Mesendoderm (in vitro differentiated cells): ENCODE measurements around the gene ASPN.

ENCODE experiments used
- DNase-seq: peaks from one replicate; pipeline ENCODE4 v3.0.0; 2013
- H2AK5ac ChIP-seq: 2 replicates; pipeline ENCODE4 v1.6.1; 2013; ENCODE audit warnings: low read length, inconsistent platforms
- H2BK120ac ChIP-seq: 2 replicates; pipeline ENCODE4 v1.6.1; 2013; ENCODE audit warnings: low read depth, mild to moderate bottlenecking, low read length, moderate library complexity, mixed read lengths
- H2BK15ac ChIP-seq: replicated peaks from 2 replicates; pipeline ENCODE4 v1.6.1; 2013; ENCODE audit warnings: low read depth, mild to moderate bottlenecking, moderate library complexity
- H2BK5ac ChIP-seq: 2 replicates; pipeline ENCODE4 v1.6.1; 2013; ENCODE audit warnings: low read length, inconsistent platforms
- H3K18ac ChIP-seq: 2 replicates; pipeline ENCODE4 v1.6.1; 2013; ENCODE audit warnings: mild to moderate bottlenecking, low read length, mixed read lengths
- H3K23ac ChIP-seq: one replicate; pipeline ENCODE4 v1.6.1; 2013; ENCODE audit warnings: low read length
- H3K27ac ChIP-seq: 2 replicates; pipeline ENCODE4 v1.5.1; 2013; ENCODE audit warnings: low read depth, mild to moderate bottlenecking, inconsistent platforms, low read length, moderate library complexity
- H3K27me3 ChIP-seq: 2 replicates; pipeline ENCODE4 v1.6.1; 2013; ENCODE audit warnings: low read length, control low read depth, mild to moderate bottlenecking, inconsistent platforms; ENCODE audit not compliant: insufficient read depth, poor library complexity
- H3K36me3 ChIP-seq: 2 replicates; pipeline ENCODE4 v1.6.1; 2013; ENCODE audit warnings: low read length, inconsistent platforms; ENCODE audit not compliant: control insufficient read depth, insufficient read depth
- H3K4ac ChIP-seq: one replicate; pipeline ENCODE4 v1.6.1; 2013; ENCODE audit warnings: low read depth, mild to moderate bottlenecking, low read length, moderate library complexity
- H3K4me1 ChIP-seq: 2 replicates; pipeline ENCODE4 v1.6.1; 2013; ENCODE audit warnings: low read depth, low read length, inconsistent platforms; ENCODE audit not compliant: control insufficient read depth
- H3K4me2 ChIP-seq: 2 replicates; pipeline ENCODE4 v1.6.1; 2013; ENCODE audit warnings: low read length
- H3K4me3 ChIP-seq: 2 replicates; pipeline ENCODE4 v1.5.1; 2013; ENCODE audit warnings: mild to moderate bottlenecking, low read length
- H3K56ac ChIP-seq: one replicate; pipeline ENCODE4 v1.6.1; 2013; ENCODE audit warnings: low read length
- H3K79me1 ChIP-seq: 2 replicates; pipeline ENCODE4 v1.6.1; 2013; ENCODE audit warnings: low read length, inconsistent platforms
- H3K79me2 ChIP-seq: 2 replicates; pipeline ENCODE4 v1.6.1; 2013; ENCODE audit warnings: mild to moderate bottlenecking, low read length; ENCODE audit not compliant: control insufficient read depth, insufficient read depth
- H3K9ac ChIP-seq: 2 replicates; pipeline ENCODE4 v1.6.1; 2013; ENCODE audit warnings: low read length, inconsistent platforms
- H4K5ac ChIP-seq: one replicate; pipeline ENCODE4 v1.6.1; 2013; ENCODE audit warnings: low read length
- H4K8ac ChIP-seq: one replicate; pipeline ENCODE4 v1.6.1; 2013; ENCODE audit warnings: low read depth, mild to moderate bottlenecking, control low read depth, low read length, moderate library complexity
- WGBS: extraction: QIAGEN DNeasy Blood & Tissue Kit; methylation state at CpG from one replicate; pipeline ENCODE4 v1.1.7; 2013; ENCODE audit warnings: low lambda C conversion rate, missing lambda C conversion rate; ENCODE audit not compliant: insufficient coverage; ENCODE audit errors: extremely low coverage; 5-methylcytosine and 5-hydroxymethylcytosine counted together

Gene ASPN

GRCh38 chr9:92432972-92433548 is 49.2 kb downstream of the ASPN start:
- Histone ChIP-seq H3K4me1 (no peaks in the 10 kb centered on the region), H2BK15ac (no peak overlapping the region), H2BK5ac (no peak overlapping the region), H3K27me3 (no peaks in the 10 kb centered on the region), H3K4me2 (no peak overlapping the region), H3K56ac (no peak overlapping the region), H3K79me2 (no peaks in the 10 kb centered on the region), H3K4me3 (no peak overlapping the region), H3K27ac (no peak overlapping the region), H4K8ac (no peak overlapping the region), H3K4ac (no peak overlapping the region), H3K18ac (no peak overlapping the region), H2BK120ac (no peak overlapping the region), H3K23ac (no peak overlapping the region), H2AK5ac (no peak overlapping the region), H3K9ac (no peak overlapping the region), H3K36me3 (no peaks in the 10 kb centered on the region), H3K79me1 (no peaks in the 10 kb centered on the region), H4K5ac (no peak overlapping the region)
- DNase-seq, result no peak
- WGBS, result no CpG with 5 or more reads among the region's 5 CpGs

- Histone ChIP-seq H4K8ac (no peak overlapping the region), H2BK15ac (no peak overlapping the region), H2BK5ac (no peak overlapping the region), H3K27ac (no peak overlapping the region), H3K9ac (no peak overlapping the region), H3K4ac (no peak overlapping the region), H4K5ac (no peak overlapping the region), H2AK5ac (no peak overlapping the region), H2BK120ac (no peak overlapping the region), H3K18ac (no peak overlapping the region), H3K4me2 (no peak overlapping the region), H3K4me3 (no peak overlapping the region), H3K56ac (no peak overlapping the region), H3K4me1 (no peaks in the 10 kb centered on the region), H3K27me3 (no peaks in the 10 kb centered on the region), H3K79me2 (no peaks in the 10 kb centered on the region), H3K79me1 (no peaks in the 10 kb centered on the region), H3K36me3 (no peaks in the 10 kb centered on the region), H3K23ac (no peak overlapping the region)
- no peak for DNase-seq
- WGBS, result 100% methylated on average over 1 of the region's 5 CpGs
Measured at GRCh38 chr9:92432350-92432749, 50.0 kb downstream of the ASPN start.

- Histone ChIP-seq H3K4ac (no peak overlapping the region), H3K27ac (no peak overlapping the region), H3K4me2 (no peak overlapping the region), H2AK5ac (no peak overlapping the region), H3K79me1 (no peaks in the 10 kb centered on the region), H3K9ac (no peak overlapping the region), H2BK120ac (no peak overlapping the region), H3K27me3 (no peaks in the 10 kb centered on the region), H2BK15ac (no peak overlapping the region), H2BK5ac (no peak overlapping the region), H3K36me3 (no peaks in the 10 kb centered on the region), H3K18ac (no peak overlapping the region), H3K56ac (no peak overlapping the region), H3K79me2 (no peaks in the 10 kb centered on the region), H4K8ac (no peak overlapping the region), H3K23ac (no peak overlapping the region), H4K5ac (no peak overlapping the region), H3K4me1 (no peaks in the 10 kb centered on the region), H3K4me3 (no peak overlapping the region)
- WGBS, result no CpG with 5 or more reads among the region's 2 CpGs
- no peak for DNase-seq
Measured at GRCh38 chr9:92429836-92430235, 52.5 kb downstream of the ASPN start.

GRCh38 chr9:92426501-92427145 is 55.7 kb downstream of the ASPN start:
- no peak overlapping the region for H3K27ac ChIP-seq
- no peak overlapping the region for H3K4ac ChIP-seq

GRCh38 chr9:92425474-92425873 is 56.8 kb downstream of the ASPN start:
- Histone ChIP-seq H2AK5ac (no peak overlapping the region), H3K4me2 (no peak overlapping the region), H3K4ac (no peak overlapping the region), H3K9ac (no peak overlapping the region), H3K36me3 (no peaks in the 10 kb centered on the region), H3K56ac (no peak overlapping the region), H4K8ac (no peak overlapping the region), H3K4me3 (no peak overlapping the region), H2BK120ac (no peak overlapping the region), H3K27ac (no peak overlapping the region), H3K23ac (no peak overlapping the region), H3K27me3 (no peaks in the 10 kb centered on the region), H4K5ac (no peak overlapping the region), H3K79me1 (no peaks in the 10 kb centered on the region), H2BK15ac (no peak overlapping the region), H3K79me2 (no peaks in the 10 kb centered on the region), H2BK5ac (no peak overlapping the region), H3K4me1 (no peaks in the 10 kb centered on the region), H3K18ac (no peak overlapping the region)
- WGBS, result no CpG with 5 or more reads among the region's 2 CpGs
- DNase-seq, result no peak

More at GRCh38 chr9:92426501-92427145, 55.7 kb downstream of the ASPN start:
- H3K79me2 ChIP-seq, result no peaks in the 10 kb centered on the region
- no peak overlapping the region for H4K5ac ChIP-seq
- no CpG with 5 or more reads among the region's 5 CpGs for WGBS
- no peaks in the 10 kb centered on the region for H3K27me3 ChIP-seq
- no peak overlapping the region for H3K23ac ChIP-seq
- no peak overlapping the region for H2AK5ac ChIP-seq
- H3K4me1 ChIP-seq, result no peaks in the 10 kb centered on the region
- no peak overlapping the region for H2BK5ac ChIP-seq
- no peak for DNase-seq
- no peak overlapping the region for H3K4me3 ChIP-seq
- H3K56ac ChIP-seq, result no peak overlapping the region
- H4K8ac ChIP-seq, result no peak overlapping the region
- no peak overlapping the region for H2BK120ac ChIP-seq
- no peak overlapping the region for H2BK15ac ChIP-seq
- no peaks in the 10 kb centered on the region for H3K36me3 ChIP-seq
- no peak overlapping the region for H3K18ac ChIP-seq
- H3K79me1 ChIP-seq, result no peaks in the 10 kb centered on the region
- H3K4me2 ChIP-seq, result no peak overlapping the region
- H3K9ac ChIP-seq, result no peak overlapping the region

GRCh38 chr9:92424340-92424739 is 58.0 kb downstream of the ASPN start, which contains the start of gene OMD:
TSS of gene OMD (minus strand) at chr9:92424471. CDS start at chr9:92417558, 6,913 bp downstream.
- H3K18ac ChIP-seq, result no peak within 1 kb of the TSS
- H2BK120ac ChIP-seq, result no peak within 1 kb of the TSS
- H3K79me2 ChIP-seq, result no peaks in the 10 kb centered on the region
- WGBS, result no CpG with 5 or more reads among the region's 1 CpG
- H3K56ac ChIP-seq, result no peak within 1 kb of the TSS
- no peaks in the 10 kb centered on the region for H3K27me3 ChIP-seq
- peak within 1 kb of the TSS; percentile 28 for H4K8ac ChIP-seq
- H3K36me3 ChIP-seq, result no peaks in the 10 kb centered on the region
- H3K4me3 ChIP-seq, result no peak within 1 kb of the TSS
- DNase-seq, result no peak
- H3K23ac ChIP-seq, result no peak within 1 kb of the TSS
- no peak within 1 kb of the TSS for H3K4me2 ChIP-seq
- no peak within 1 kb of the TSS for H3K27ac ChIP-seq
- no peak within 1 kb of the TSS for H3K4ac ChIP-seq
- H2BK15ac ChIP-seq, result no peak within 1 kb of the TSS
- H3K9ac ChIP-seq, result no peak within 1 kb of the TSS
- H2BK5ac ChIP-seq, result no peak within 1 kb of the TSS
- H4K5ac ChIP-seq, result no peak within 1 kb of the TSS
- no peak within 1 kb of the TSS for H2AK5ac ChIP-seq
- H3K4me1 ChIP-seq, result no peaks in the 10 kb centered on the region
- H3K79me1 ChIP-seq, result no peaks in the 10 kb centered on the region
